Right lung (tissue), 5 donors: ENCODE results near the gene EXOSC5. TPM values are rescaled to one million over a fixed set of nuclear protein-coding genes. Genes with fewer than 3 reads are reported as not detected.

Experiments
- DNase-seq, 2 donors: peaks; one replicate each; pipeline ENCODE4 v3.0.0-alpha.2; 2013
- polyA plus RNA-seq, 5 donors: library from polyadenylated mRNA; unstranded; fragments of 120-200 nt; gene quantifications; one replicate each; pipeline versions ENCODE4 v1.2.1 to v1.2.3, GENCODE V29; 2013; ENCODE audit warnings: inconsistent platforms in 1 of 5, low replicate concordance in 1 of 5; ENCODE audit not compliant: insufficient read length in 5 of 5, insufficient read depth in 1 of 5

EXOSC5 gene
- polyA plus RNA-seq, 5 donors: 11.5 to 19.7 (median 14.7) TPM

GRCh38 chr19:41427647-41428480, 30.7 kb upstream of the EXOSC5 start:
- DNase-seq: peak; percentile 28 to 37

GRCh38 chr19:41426952-41427646, 29.9 kb upstream of the EXOSC5 start, which contains the start of gene B3GNT8:
Gene B3GNT8 (minus strand): TSS chr19:41427374. CDS start chr19:41426778, 596 bp downstream.
- DNase-seq: peak; percentile 70 to 74

GRCh38 chr19:41426116-41426841, 29.1 kb upstream of the EXOSC5 start:
- DNase-seq: no peak

GRCh38 chr19:41425174-41426115, 28.3 kb upstream of the EXOSC5 start:
- DNase-seq: no peak

- no peak for DNase-seq
These were observed 27.4 kb upstream of the EXOSC5 start for GRCh38 chr19:41424335-41425173.

- no peak for DNase-seq
These were observed 25.8 kb upstream of the EXOSC5 start for GRCh38 chr19:41422955-41423354.

GRCh38 chr19:41422456-41422855, 25.3 kb upstream of the EXOSC5 start:
- DNase-seq: no peak

- no peak for DNase-seq
These were observed 24.8 kb upstream of the EXOSC5 start for GRCh38 chr19:41421973-41422372.

GRCh38 chr19:41421314-41421713, 24.2 kb upstream of the EXOSC5 start:
- no peak for DNase-seq

- no peak for DNase-seq
These were observed 23.1 kb upstream of the EXOSC5 start for GRCh38 chr19:41420101-41420880.

- no peak for DNase-seq
These were observed 19.1 kb upstream of the EXOSC5 start for GRCh38 chr19:41416194-41416674.

GRCh38 chr19:41415154-41415571, 18.0 kb upstream of the EXOSC5 start:
- no peak for DNase-seq

GRCh38 chr19:41414461-41414860, 17.3 kb upstream of the EXOSC5 start:
- no peak for DNase-seq

GRCh38 chr19:41413947-41414346, 16.8 kb upstream of the EXOSC5 start:
- DNase-seq: no peak

- DNase-seq: no peak
These were observed 15.8 kb upstream of the EXOSC5 start for GRCh38 chr19:41412953-41413352.

GRCh38 chr19:41411968-41412265, 14.8 kb upstream of the EXOSC5 start:
- DNase-seq: no peak

- no peak for DNase-seq
These were observed 14.2 kb upstream of the EXOSC5 start for GRCh38 chr19:41411100-41411967.

GRCh38 chr19:41410336-41411054, 13.3 kb upstream of the EXOSC5 start:
- DNase-seq: no peak
